HCT116 (cell line): Measurements from ENCODE around the gene AFDN. TPM values are rescaled to one million over a fixed set of nuclear protein-coding genes. Genes with fewer than 3 reads are reported as not detected.

Experiments used
- ATAC-seq: fragments of 200-7000 bp; cut with Tn5 transposase; 2 replicates; pipeline ENCODE4 v1.9.1; 2020; ENCODE audit warnings: mild to moderate bottlenecking, moderate library complexity
- BruUV-seq: library from RNA; stranded (reverse); fragments of 400-500 nt; replicated peaks from 2 replicates; lab custom pipeline; 2021; lab: Mats Ljungman, UMichigan
- CTCF ChIA-PET: fragments of 300-600 bp; sonication (Branson Sonifier 250); formaldehyde crosslinking; loops from one replicate; lab custom pipeline; 2021; ENCODE audit warnings: antibody characterized with exemption; lab: Charles Lee
- POLR2A ChIA-PET: fragments of 300-600, 350-600 bp; sonication (Branson Sonifier 250); formaldehyde crosslinking; loops from one replicate; lab custom pipeline; 2021; ENCODE audit warnings: antibody characterized with exemption; lab: Charles Lee
- RAD21 ChIA-PET, 2 experiments: fragments of 300-600 bp; sonication (Branson Sonifier 250); formaldehyde crosslinking; loops; one replicate each; lab custom pipeline; 2023; ENCODE audit warnings: low total read pairs in 2 of 2; ENCODE audit not compliant: uncharacterized antibody in 2 of 2, unreplicated experiment in 2 of 2, low non-redundant PET in 1 of 2; lab: Charles Lee
- DNase-seq: peaks from one replicate; pipeline ENCODE4 v3.0.0-alpha.2; 2010; ENCODE audit warnings: low read depth, low spot score
- H2AFZ ChIP-seq: fragments of 200-600 bp; shearing (Covaris generic), sonication (generic); 2 replicates; pipeline ENCODE4 v1.6.1; 2017; ENCODE audit warnings: low read depth, mixed run types, mixed read lengths, antibody characterized with exemption, low read length; ENCODE audit not compliant: poor library complexity, severe bottlenecking
- H3K27ac ChIP-seq: 2 replicates; pipeline ENCODE4 v1.5.1; 2012; ENCODE audit warnings: low read depth, low read length
- H3K27me3 ChIP-seq: fragments of 200-600 bp; sonication (generic); 2 replicates; pipeline ENCODE4 v1.6.1; 2016; ENCODE audit warnings: mixed run types, low read length, mixed read lengths; ENCODE audit not compliant: insufficient read depth
- H3K36me3 ChIP-seq, 2 experiments: fragments of 200-500 bp in 1 of 2; fragments of 200-600 bp in 1 of 2; sonication (Bioruptor generic) in 1 of 2; sonication (generic) in 1 of 2; 2 replicates each; pipeline versions ENCODE4 v1.5.1 to v1.6.1; 2014 to 2016; ENCODE audit warnings: low read length in 2 of 2, inconsistent platforms in 1 of 2, mixed read lengths in 1 of 2, mixed run types in 1 of 2; ENCODE audit not compliant: insufficient read depth in 2 of 2, control insufficient read depth in 1 of 2
- H3K4me1 ChIP-seq, 2 experiments: fragments of 200-600 bp in 1 of 2; sonication (generic) in 1 of 2; 2 replicates each; pipeline versions ENCODE4 v1.5.1 to v1.6.1; 2012 to 2017; ENCODE audit warnings: low read length in 2 of 2, inconsistent platforms in 1 of 2, mild to moderate bottlenecking in 1 of 2, mixed read lengths in 1 of 2, mixed run types in 1 of 2, moderate library complexity in 1 of 2; ENCODE audit not compliant: insufficient read depth in 2 of 2, control insufficient read depth in 1 of 2
- H3K4me2 ChIP-seq: fragments of 200-600 bp; sonication (generic); 2 replicates; pipeline ENCODE4 v1.6.1; 2017; ENCODE audit warnings: mixed run types, low read length, mixed read lengths
- H3K4me3 ChIP-seq, 2 experiments: fragments of 200-600 bp in 1 of 2; sonication (generic) in 1 of 2; replicated peaks in 1 of 2; 2 replicates each; pipeline ENCODE4 v1.5.1; 2011 to 2016; ENCODE audit warnings: low read length in 2 of 2, control low read depth in 1 of 2, low read depth in 1 of 2, mild to moderate bottlenecking in 1 of 2, mixed read lengths in 1 of 2, mixed run types in 1 of 2
- H3K79me2 ChIP-seq: fragments of 200-600 bp; sonication (generic); 2 replicates; pipeline ENCODE4 v1.6.1; 2017; ENCODE audit warnings: mild to moderate bottlenecking, mixed run types, low read length, moderate library complexity, mixed read lengths; ENCODE audit not compliant: insufficient read depth
- H3K9ac ChIP-seq: fragments of 200-600 bp; sonication (generic); 2 replicates; pipeline ENCODE4 v1.6.1; 2016; ENCODE audit warnings: low read length, mixed read lengths
- H3K9me2 ChIP-seq: fragments of 200-600 bp; sonication (generic), shearing (Covaris generic); 2 replicates; pipeline ENCODE4 v1.6.1; 2017; ENCODE audit warnings: mixed run types, mild to moderate bottlenecking, moderate library complexity; ENCODE audit not compliant: insufficient read depth
- H3K9me3 ChIP-seq, 2 experiments: fragments of 200-500 bp in 1 of 2; fragments of 200-600 bp in 1 of 2; sonication (Bioruptor generic) in 1 of 2; sonication (generic) in 1 of 2; 2 replicates each; pipeline ENCODE4 v1.6.1; 2014 to 2017; ENCODE audit warnings: low read length in 2 of 2, mixed read lengths in 2 of 2, inconsistent platforms in 1 of 2, low read depth in 1 of 2, mild to moderate bottlenecking in 1 of 2, mixed run types in 1 of 2, moderate library complexity in 1 of 2; ENCODE audit not compliant: control insufficient read depth in 1 of 2, insufficient read depth in 1 of 2
- H4K20me1 ChIP-seq: fragments of 200-600 bp; sonication (generic), shearing (Covaris generic); 2 replicates; pipeline ENCODE4 v1.6.1; 2017; ENCODE audit warnings: mixed run types, mild to moderate bottlenecking, moderate library complexity; ENCODE audit not compliant: insufficient read depth
- CBX3 ChIP-seq: IDR thresholded peaks from 2 replicates; pipeline ENCODE4 v1.6.1; 2012; ENCODE audit warnings: low read depth
- CEBPB ChIP-seq: IDR thresholded peaks from 2 replicates; pipeline ENCODE4 v1.6.1; 2012; ENCODE audit warnings: low read depth
- EGR1 ChIP-seq: IDR thresholded peaks from 2 replicates; pipeline ENCODE4 v1.6.1; 2012; ENCODE audit warnings: low read depth
- ELF1 ChIP-seq: IDR thresholded peaks from 2 replicates; pipeline ENCODE4 v1.6.1; 2012; ENCODE audit warnings: low read depth, borderline replicate concordance
- EZH2 ChIP-seq: fragments of 200-600 bp; sonication (generic); IDR thresholded peaks from 2 replicates; pipeline ENCODE4 v1.6.1; 2017; ENCODE audit warnings: antibody characterized with exemption, mixed run types
- FOSL1 ChIP-seq: IDR thresholded peaks from 2 replicates; pipeline ENCODE4 v1.6.1; 2012; ENCODE audit warnings: low read depth
- JUND ChIP-seq: IDR thresholded peaks from 2 replicates; pipeline ENCODE4 v1.6.1; 2012
- MAX ChIP-seq: IDR thresholded peaks from 2 replicates; pipeline ENCODE4 v1.6.1; 2012
- POLR2AphosphoS5 ChIP-seq: IDR thresholded peaks from 2 replicates; pipeline ENCODE4 v1.6.1; 2011; ENCODE audit warnings: mild to moderate bottlenecking, low read depth, low read length, moderate library complexity
- RAD21 ChIP-seq: IDR thresholded peaks from 2 replicates; pipeline ENCODE4 v1.6.1; 2012; ENCODE audit warnings: low read depth, mild to moderate bottlenecking
- REST ChIP-seq: IDR thresholded peaks from 2 replicates; pipeline ENCODE4 v1.6.1; 2012; ENCODE audit warnings: low read depth
- SIN3A ChIP-seq: IDR thresholded peaks from 2 replicates; pipeline ENCODE4 v1.6.1; 2012; ENCODE audit warnings: low read depth
- SRF ChIP-seq: IDR thresholded peaks from 2 replicates; pipeline ENCODE4 v1.6.1; 2012; ENCODE audit warnings: low read depth
- TCF7L2 ChIP-seq: IDR thresholded peaks from 2 replicates; pipeline ENCODE4 v1.7.0; 2011; ENCODE audit warnings: borderline replicate concordance, inconsistent platforms; ENCODE audit not compliant: insufficient read depth, insufficient read length; ENCODE audit errors: extremely low read depth
- YY1 ChIP-seq: IDR thresholded peaks from 2 replicates; pipeline ENCODE4 v1.6.1; 2011; ENCODE audit warnings: low read length, low read depth, moderate library complexity, mild to moderate bottlenecking; ENCODE audit not compliant: insufficient replicate concordance; ENCODE audit errors: extremely low read depth
- ZFX ChIP-seq: fragments of 450-650 bp; IDR thresholded peaks from 2 replicates; pipeline ENCODE4 v1.6.1; 2017
- ZNF274 ChIP-seq: fragments of 200-500 bp; sonication (Bioruptor generic); IDR thresholded peaks from 2 replicates; pipeline ENCODE4 v1.6.1; 2014; ENCODE audit warnings: mild to moderate bottlenecking, low read depth, low read length, inconsistent platforms
- intact Hi-C: fragments of 100-400 bp; cut with micrococcal nuclease; formaldehyde crosslinking; loops from 2 replicates; pipeline ENCODE4 v1.10.0; 2022
- total RNA-seq: library from RNA; stranded (reverse); gene quantifications from one replicate; pipeline ENCODE4 v1.2.1, GENCODE V29; 2021; ENCODE audit not compliant: unreplicated experiment
- TF ChIP-seq, protein P1 (sequence below), 3 experiments: fragments of 200-600 bp in 1 of 3; sonication (generic) in 1 of 3; IDR thresholded peaks in 2 of 3; conservative IDR thresholded peaks in 1 of 3; 2 replicates each; pipeline ENCODE4 v1.5.1; 2012 to 2017; ENCODE audit warnings: low read depth in 2 of 3, low read length in 2 of 3, antibody characterized with exemption in 1 of 3, borderline replicate concordance in 1 of 3, control low read depth in 1 of 3, mild to moderate bottlenecking in 1 of 3, mixed read lengths in 1 of 3, mixed run types in 1 of 3, moderate library complexity in 1 of 3; ENCODE audit not compliant: insufficient read depth in 1 of 3
- TF ChIP-seq, protein P2 (sequence below): IDR thresholded peaks from 2 replicates; pipeline ENCODE4 v1.6.1; 2012

AFDN gene
- total RNA-seq, 1 experiment from 2014 or later, result 59.4 TPM

GRCh38 chr6:167937948-167938911 is 111.5 kb downstream of the AFDN start:
- intact Hi-C loops, result no loop called here
- CTCF ChIA-PET, result no interaction called here
- no peak overlapping the region for H3K9ac ChIP-seq
- peaks cover 0 to 1% of the 10 kb centered on the region in 2 experiments; a peak in 2 of 4 replicates for H3K36me3 ChIP-seq
- H3K27ac ChIP-seq, result no peak overlapping the region
- H3K9me3 ChIP-seq, result no peaks in the 10 kb centered on the region
- no peak overlapping the region for H3K4me2 ChIP-seq
- no peaks in the 10 kb centered on the region for H3K9me2 ChIP-seq
- no peaks in the 10 kb centered on the region for H3K79me2 ChIP-seq
- POLR2A ChIA-PET, result no interaction called here
- ATAC-seq (no peak), DNase-seq (no peak)
- RAD21 ChIA-PET, result no interaction called here
- H3K4me3 ChIP-seq, result no peak overlapping the region
- TF ChIP-seq REST (no peak), TCF7L2 (no peak), YY1 (no peak), ELF1 (no peak), JUND (no peak), EGR1 (no peak), CBX3 (no peak), ZNF274 (no peak), CEBPB (no peak), SRF (no peak), ZFX (no peak), SIN3A (no peak), RAD21 (no peak), EZH2 (no peak), FOSL1 (no peak), POLR2AphosphoS5 (no peak), MAX (no peak)
- TF ChIP-seq, protein P1, sequence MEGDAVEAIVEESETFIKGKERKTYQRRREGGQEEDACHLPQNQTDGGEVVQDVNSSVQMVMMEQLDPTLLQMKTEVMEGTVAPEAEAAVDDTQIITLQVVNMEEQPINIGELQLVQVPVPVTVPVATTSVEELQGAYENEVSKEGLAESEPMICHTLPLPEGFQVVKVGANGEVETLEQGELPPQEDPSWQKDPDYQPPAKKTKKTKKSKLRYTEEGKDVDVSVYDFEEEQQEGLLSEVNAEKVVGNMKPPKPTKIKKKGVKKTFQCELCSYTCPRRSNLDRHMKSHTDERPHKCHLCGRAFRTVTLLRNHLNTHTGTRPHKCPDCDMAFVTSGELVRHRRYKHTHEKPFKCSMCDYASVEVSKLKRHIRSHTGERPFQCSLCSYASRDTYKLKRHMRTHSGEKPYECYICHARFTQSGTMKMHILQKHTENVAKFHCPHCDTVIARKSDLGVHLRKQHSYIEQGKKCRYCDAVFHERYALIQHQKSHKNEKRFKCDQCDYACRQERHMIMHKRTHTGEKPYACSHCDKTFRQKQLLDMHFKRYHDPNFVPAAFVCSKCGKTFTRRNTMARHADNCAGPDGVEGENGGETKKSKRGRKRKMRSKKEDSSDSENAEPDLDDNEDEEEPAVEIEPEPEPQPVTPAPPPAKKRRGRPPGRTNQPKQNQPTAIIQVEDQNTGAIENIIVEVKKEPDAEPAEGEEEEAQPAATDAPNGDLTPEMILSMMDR (IDR thresholded peaks at IDR 0.05 in 2 of 3, conservative IDR thresholded peaks at IDR 0.05 in 1 of 3; ENCODE audit: borderline replicate concordance in 1 of 3, insufficient read depth in 1 of 3, low read depth in 2 of 3, low read length in 2 of 3), result no peak
- TF ChIP-seq, protein P2, sequence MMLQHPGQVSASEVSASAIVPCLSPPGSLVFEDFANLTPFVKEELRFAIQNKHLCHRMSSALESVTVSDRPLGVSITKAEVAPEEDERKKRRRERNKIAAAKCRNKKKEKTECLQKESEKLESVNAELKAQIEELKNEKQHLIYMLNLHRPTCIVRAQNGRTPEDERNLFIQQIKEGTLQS, result no peak
- no peaks in the 10 kb centered on the region for H3K27me3 ChIP-seq
- no peak overlapping the region for H2AFZ ChIP-seq
- H4K20me1 ChIP-seq, result no peaks in the 10 kb centered on the region
- peaks cover 0 to 7% of the 10 kb centered on the region in 2 experiments; a peak in 1 of 4 replicates for H3K4me1 ChIP-seq
- BruUV-seq, result no TSS peak
